Measurements from ENCODE around the gene AUTS2. TPM values are rescaled to one million over a fixed set of nuclear protein-coding genes. Genes with fewer than 3 reads are reported as not detected.

Gene AUTS2
- total RNA-seq, 1 donor from 2014 or later, result 26.1 TPM

GRCh38 chr7:70092314-70093204 lies 494.3 kb downstream of the AUTS2 start:
- no peak for ATAC-seq
- no peak for DNase-seq (ENCODE audit: low spot score)

GRCh38 chr7:70093205-70093904 lies 495.1 kb downstream of the AUTS2 start:
- DNase-seq (ENCODE audit: low spot score), result no peak
- ATAC-seq, result no peak

- DNase-seq (ENCODE audit: low spot score) (no peak), ATAC-seq (no peak)
Observed at GRCh38 chr7:70094831-70095230, 496.6 kb downstream of the AUTS2 start.

GRCh38 chr7:70097645-70098044 lies 499.4 kb downstream of the AUTS2 start:
- no peak for ATAC-seq
- no peak for DNase-seq (ENCODE audit: low spot score)

- DNase-seq (ENCODE audit: low spot score), result no peak
- ATAC-seq, result no peak
Observed at GRCh38 chr7:70098133-70098561, 499.9 kb downstream of the AUTS2 start.

GRCh38 chr7:70098905-70099672 lies 500.8 kb downstream of the AUTS2 start:
- DNase-seq (ENCODE audit: low spot score) (no peak), ATAC-seq (no peak)

- ATAC-seq, result no peak
- no peak for DNase-seq (ENCODE audit: low spot score)
Observed at GRCh38 chr7:70104243-70104642, 506.0 kb downstream of the AUTS2 start.

GRCh38 chr7:70113078-70113477 lies 514.8 kb downstream of the AUTS2 start:
- ATAC-seq (no peak), DNase-seq (ENCODE audit: low spot score) (no peak)

GRCh38 chr7:70113536-70113935 lies 515.3 kb downstream of the AUTS2 start:
- ATAC-seq (no peak), DNase-seq (ENCODE audit: low spot score) (no peak)

- DNase-seq (ENCODE audit: low spot score) (no peak), ATAC-seq (no peak)
Observed at GRCh38 chr7:70114806-70115205, 516.5 kb downstream of the AUTS2 start.

- no peak for DNase-seq (ENCODE audit: low spot score)
- no peak for ATAC-seq
Observed at GRCh38 chr7:70116244-70116643, 518.0 kb downstream of the AUTS2 start.

GRCh38 chr7:70116867-70117266 lies 518.6 kb downstream of the AUTS2 start:
- DNase-seq (ENCODE audit: low spot score) (no peak), ATAC-seq (no peak)

- no peak for DNase-seq (ENCODE audit: low spot score)
- no peak for ATAC-seq
Observed at GRCh38 chr7:70120851-70121250, 522.6 kb downstream of the AUTS2 start.

- ATAC-seq (no peak), DNase-seq (ENCODE audit: low spot score) (no peak)
Observed at GRCh38 chr7:70131817-70132216, 533.5 kb downstream of the AUTS2 start.

GRCh38 chr7:70132226-70132851 lies 534.1 kb downstream of the AUTS2 start:
- ATAC-seq (no peak), DNase-seq (ENCODE audit: low spot score) (no peak)

GRCh38 chr7:70132852-70133690 lies 534.8 kb downstream of the AUTS2 start:
- DNase-seq (ENCODE audit: low spot score) (no peak), ATAC-seq (no peak)

- ATAC-seq (no peak), DNase-seq (ENCODE audit: low spot score) (no peak)
Observed at GRCh38 chr7:70134029-70134770, 535.9 kb downstream of the AUTS2 start.

- DNase-seq (ENCODE audit: low spot score) (no peak), ATAC-seq (no peak)
Observed at GRCh38 chr7:70135656-70136055, 537.4 kb downstream of the AUTS2 start.

GRCh38 chr7:70137126-70137525 lies 538.9 kb downstream of the AUTS2 start:
- DNase-seq (ENCODE audit: low spot score) (no peak), ATAC-seq (no peak)
